ENCODE data around the gene SF3B5.

- TF ChIP-seq, protein P1, sequence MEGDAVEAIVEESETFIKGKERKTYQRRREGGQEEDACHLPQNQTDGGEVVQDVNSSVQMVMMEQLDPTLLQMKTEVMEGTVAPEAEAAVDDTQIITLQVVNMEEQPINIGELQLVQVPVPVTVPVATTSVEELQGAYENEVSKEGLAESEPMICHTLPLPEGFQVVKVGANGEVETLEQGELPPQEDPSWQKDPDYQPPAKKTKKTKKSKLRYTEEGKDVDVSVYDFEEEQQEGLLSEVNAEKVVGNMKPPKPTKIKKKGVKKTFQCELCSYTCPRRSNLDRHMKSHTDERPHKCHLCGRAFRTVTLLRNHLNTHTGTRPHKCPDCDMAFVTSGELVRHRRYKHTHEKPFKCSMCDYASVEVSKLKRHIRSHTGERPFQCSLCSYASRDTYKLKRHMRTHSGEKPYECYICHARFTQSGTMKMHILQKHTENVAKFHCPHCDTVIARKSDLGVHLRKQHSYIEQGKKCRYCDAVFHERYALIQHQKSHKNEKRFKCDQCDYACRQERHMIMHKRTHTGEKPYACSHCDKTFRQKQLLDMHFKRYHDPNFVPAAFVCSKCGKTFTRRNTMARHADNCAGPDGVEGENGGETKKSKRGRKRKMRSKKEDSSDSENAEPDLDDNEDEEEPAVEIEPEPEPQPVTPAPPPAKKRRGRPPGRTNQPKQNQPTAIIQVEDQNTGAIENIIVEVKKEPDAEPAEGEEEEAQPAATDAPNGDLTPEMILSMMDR (IDR thresholded peaks at IDR 0.05): no peak
- TF ChIP-seq POLR2A (IDR thresholded peaks at IDR 0.05) (no peak), POLR2AphosphoS5 (IDR thresholded peaks at IDR 0.05) (no peak)
Measured at GRCh38 chr6:144093658-144094057, 1.7 kb downstream of the SF3B5 start.
